ENCODE data around the gene PACRG.

DNA sequence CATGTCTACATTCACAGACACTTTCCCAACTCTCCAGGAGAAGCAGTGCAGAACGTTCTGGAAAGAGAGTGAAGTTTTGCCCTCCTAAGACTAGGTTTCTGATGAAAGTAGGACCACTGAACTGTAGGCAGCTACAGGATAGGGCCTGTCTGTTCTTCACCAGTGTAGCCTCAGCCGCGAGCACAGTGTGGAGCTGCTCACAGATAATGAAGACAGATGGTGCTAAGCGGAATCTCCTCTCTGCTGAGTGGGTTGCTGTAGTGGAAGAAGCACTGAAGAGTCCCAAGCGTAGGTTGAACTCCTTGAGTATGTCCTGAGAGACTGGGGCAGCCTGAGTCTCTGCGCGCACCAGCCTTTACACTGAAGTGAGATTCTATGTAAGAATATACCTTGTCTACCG lies 170.2 kb downstream of the PACRG start:
- TF ChIP-seq, protein P1, sequence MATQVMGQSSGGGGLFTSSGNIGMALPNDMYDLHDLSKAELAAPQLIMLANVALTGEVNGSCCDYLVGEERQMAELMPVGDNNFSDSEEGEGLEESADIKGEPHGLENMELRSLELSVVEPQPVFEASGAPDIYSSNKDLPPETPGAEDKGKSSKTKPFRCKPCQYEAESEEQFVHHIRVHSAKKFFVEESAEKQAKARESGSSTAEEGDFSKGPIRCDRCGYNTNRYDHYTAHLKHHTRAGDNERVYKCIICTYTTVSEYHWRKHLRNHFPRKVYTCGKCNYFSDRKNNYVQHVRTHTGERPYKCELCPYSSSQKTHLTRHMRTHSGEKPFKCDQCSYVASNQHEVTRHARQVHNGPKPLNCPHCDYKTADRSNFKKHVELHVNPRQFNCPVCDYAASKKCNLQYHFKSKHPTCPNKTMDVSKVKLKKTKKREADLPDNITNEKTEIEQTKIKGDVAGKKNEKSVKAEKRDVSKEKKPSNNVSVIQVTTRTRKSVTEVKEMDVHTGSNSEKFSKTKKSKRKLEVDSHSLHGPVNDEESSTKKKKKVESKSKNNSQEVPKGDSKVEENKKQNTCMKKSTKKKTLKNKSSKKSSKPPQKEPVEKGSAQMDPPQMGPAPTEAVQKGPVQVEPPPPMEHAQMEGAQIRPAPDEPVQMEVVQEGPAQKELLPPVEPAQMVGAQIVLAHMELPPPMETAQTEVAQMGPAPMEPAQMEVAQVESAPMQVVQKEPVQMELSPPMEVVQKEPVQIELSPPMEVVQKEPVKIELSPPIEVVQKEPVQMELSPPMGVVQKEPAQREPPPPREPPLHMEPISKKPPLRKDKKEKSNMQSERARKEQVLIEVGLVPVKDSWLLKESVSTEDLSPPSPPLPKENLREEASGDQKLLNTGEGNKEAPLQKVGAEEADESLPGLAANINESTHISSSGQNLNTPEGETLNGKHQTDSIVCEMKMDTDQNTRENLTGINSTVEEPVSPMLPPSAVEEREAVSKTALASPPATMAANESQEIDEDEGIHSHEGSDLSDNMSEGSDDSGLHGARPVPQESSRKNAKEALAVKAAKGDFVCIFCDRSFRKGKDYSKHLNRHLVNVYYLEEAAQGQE (IDR thresholded peaks at IDR 0.05; ENCODE audit: unreplicated experiment): no peak
- TF ChIP-seq, protein P2, sequence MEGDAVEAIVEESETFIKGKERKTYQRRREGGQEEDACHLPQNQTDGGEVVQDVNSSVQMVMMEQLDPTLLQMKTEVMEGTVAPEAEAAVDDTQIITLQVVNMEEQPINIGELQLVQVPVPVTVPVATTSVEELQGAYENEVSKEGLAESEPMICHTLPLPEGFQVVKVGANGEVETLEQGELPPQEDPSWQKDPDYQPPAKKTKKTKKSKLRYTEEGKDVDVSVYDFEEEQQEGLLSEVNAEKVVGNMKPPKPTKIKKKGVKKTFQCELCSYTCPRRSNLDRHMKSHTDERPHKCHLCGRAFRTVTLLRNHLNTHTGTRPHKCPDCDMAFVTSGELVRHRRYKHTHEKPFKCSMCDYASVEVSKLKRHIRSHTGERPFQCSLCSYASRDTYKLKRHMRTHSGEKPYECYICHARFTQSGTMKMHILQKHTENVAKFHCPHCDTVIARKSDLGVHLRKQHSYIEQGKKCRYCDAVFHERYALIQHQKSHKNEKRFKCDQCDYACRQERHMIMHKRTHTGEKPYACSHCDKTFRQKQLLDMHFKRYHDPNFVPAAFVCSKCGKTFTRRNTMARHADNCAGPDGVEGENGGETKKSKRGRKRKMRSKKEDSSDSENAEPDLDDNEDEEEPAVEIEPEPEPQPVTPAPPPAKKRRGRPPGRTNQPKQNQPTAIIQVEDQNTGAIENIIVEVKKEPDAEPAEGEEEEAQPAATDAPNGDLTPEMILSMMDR (conservative IDR thresholded peaks at IDR 0.05; ENCODE audit: low read depth in 2 of 2): no peak
- TF ChIP-seq EZH2 (IDR thresholded peaks at IDR 0.05; ENCODE audit: low read depth, unreplicated experiment) (no peak), POLR2AphosphoS5 (IDR thresholded peaks at IDR 0.05; ENCODE audit: low read depth) (no peak), CREB1 (CRISPR knock-in tag; IDR thresholded peaks at IDR 0.05; ENCODE audit: low read depth) (no peak), EZH2phosphoT487 (IDR thresholded peaks at IDR 0.05; ENCODE audit: unreplicated experiment) (no peak)
- TF ChIP-seq, protein P3, sequence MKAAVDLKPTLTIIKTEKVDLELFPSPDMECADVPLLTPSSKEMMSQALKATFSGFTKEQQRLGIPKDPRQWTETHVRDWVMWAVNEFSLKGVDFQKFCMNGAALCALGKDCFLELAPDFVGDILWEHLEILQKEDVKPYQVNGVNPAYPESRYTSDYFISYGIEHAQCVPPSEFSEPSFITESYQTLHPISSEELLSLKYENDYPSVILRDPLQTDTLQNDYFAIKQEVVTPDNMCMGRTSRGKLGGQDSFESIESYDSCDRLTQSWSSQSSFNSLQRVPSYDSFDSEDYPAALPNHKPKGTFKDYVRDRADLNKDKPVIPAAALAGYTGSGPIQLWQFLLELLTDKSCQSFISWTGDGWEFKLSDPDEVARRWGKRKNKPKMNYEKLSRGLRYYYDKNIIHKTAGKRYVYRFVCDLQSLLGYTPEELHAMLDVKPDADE (IDR thresholded peaks at IDR 0.05): no peak
